GM19452 (cell line): Measurements from ENCODE around the gene ARHGAP12.

ENCODE experiments used
- ATAC-seq: cut with Tn5 transposase; IDR thresholded peaks from one replicate; pipeline ENCODE4 v1.9.1; 2021; ENCODE audit not compliant: unreplicated experiment

The ARHGAP12 gene

DNA sequence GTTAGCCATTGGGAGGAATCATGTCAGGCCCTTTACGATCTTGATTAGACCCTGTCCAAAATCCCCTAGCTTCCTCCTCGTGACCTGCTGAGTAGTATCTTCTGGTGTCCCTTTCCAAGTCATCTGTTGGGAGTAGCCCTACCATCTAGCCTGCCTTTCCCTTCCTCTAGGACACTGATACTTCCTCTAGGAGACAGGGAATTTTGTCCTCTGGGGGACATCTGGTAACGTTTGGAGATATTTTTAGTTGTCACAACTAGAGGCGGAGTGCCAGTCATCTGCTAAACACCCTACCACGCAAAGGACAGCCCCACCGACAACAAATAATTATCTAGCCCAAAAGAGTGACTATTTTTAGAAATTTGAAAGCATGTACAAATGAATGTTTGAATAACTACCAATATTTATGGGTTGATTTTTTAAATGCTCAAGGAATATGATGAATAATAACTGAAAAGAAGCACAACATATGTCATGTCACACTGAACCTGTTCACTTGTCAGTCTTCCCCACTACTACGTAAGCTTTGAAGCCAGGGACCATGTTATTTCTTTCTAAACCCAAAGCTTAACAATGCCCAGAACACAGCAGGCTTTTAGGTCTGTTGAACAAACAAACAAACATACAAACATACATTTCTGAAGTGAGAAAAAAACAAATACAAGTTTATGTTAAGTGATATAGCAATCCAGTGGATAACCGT lies 105.9 kb downstream of the ARHGAP12 start:
- ATAC-seq: no peak

DNA sequence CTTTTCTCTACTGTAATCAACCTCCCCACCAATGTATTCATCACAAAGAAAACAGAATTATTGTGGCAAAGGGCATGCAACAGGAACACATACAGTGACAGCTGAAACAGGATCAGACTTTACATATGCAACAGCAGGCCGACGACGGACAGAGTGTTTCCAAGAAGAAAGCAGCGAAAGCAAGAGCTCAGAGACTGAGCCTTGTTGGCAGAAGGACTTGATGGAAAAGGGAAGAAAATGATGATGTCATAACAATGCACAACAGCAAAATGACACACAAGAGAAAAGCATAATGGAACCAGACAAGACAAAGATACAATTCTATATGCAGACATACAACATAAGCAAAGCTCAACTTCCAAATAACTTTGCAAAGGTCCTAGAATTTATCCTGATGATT lies 106.5 kb downstream of the ARHGAP12 start:
- ATAC-seq: no peak

DNA sequence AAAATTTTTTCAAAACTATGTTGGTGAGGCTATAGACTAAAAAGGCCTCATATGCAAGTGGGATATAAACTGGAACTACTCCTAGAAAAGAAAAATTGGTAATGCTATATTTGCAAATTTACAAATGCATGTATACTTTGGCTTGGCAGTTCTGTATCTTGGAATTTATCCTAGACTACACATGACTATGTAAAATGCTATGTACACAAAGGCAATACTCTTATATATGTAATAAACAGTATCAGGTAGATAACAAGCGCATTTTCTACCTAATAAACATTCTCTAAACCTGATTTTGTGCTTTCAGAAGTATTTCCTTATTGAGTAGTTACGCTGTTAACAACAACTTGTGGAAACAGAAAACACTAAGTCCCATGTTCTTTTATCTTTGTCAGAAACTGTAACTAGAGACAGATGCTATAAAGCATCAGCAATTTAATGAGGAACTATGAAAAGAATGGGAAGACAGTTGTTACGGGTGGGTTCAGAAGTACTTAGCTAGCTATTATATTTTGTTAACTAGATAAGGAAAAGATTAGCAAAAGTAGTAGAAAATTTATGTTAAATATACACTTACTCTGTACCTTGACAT lies 107.8 kb downstream of the ARHGAP12 start:
- ATAC-seq: no peak

DNA sequence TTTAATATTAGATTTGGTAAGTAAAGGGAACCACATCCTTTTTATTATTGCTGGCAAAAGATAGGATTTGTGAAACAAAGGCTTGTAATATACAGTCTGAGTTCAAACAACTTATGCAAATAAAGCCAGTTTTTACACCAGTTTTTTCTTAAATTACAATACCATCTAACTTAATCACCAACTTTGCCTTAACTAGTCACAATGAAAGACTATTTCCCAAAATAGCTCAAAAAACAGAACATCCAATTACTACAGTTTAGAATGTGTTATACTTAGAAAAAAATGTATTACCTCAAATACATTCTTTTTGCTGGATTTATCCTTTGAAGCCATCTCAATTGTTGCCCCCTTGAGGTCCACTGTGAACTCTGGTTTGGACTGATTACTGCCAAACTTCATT lies 108.5 kb downstream of the ARHGAP12 start:
- ATAC-seq: no peak

GRCh38 chr10:31819391-31819820 lies 109.2 kb downstream of the ARHGAP12 start:
- no peak for ATAC-seq

- no peak for ATAC-seq
Observed at GRCh38 chr10:31816318-31816717, 112.3 kb downstream of the ARHGAP12 start.

DNA sequence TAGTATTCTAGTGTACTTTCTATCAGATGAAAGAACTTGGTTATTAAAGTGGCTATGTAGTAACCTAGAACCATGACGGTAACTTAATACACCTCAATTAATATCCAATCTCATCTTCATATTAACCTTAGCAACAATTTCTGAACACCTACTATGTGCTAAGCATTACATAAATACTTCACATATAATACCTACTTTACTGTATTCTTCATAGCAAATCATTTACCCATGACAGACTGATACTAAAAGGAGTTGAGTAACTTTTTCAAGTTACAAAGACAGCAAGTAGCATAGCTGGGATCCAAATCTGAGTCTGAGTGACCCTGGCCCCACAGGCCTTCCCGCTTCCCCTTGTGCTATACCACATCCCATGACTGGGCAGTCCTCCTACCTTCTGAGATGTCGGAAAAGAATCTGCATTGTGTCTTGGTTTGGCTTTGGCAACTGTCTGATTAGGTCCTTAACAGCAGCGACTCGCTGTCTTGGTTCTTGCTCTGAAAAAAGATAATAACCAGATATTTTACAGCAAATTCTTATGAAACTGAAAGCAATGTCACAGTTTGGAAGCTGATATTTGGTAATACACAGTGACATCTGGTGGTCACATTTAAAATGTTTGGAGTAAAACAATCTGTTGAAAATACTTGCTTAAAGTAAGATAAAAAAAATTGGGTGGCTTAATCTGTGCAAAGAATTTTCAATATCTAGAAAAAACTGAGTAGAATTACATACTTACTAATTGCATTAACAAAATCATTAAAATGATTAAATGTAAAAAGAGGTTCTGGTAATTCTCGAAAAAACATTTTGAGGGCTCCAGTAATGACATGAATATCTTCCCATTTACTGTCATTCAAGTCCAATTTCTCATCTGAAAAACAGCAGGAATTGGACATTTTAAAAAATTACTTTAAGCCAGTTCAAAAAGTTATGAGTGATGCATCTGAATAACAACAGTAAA lies 120.1 kb downstream of the ARHGAP12 start:
- ATAC-seq: peak; percentile 58

DNA sequence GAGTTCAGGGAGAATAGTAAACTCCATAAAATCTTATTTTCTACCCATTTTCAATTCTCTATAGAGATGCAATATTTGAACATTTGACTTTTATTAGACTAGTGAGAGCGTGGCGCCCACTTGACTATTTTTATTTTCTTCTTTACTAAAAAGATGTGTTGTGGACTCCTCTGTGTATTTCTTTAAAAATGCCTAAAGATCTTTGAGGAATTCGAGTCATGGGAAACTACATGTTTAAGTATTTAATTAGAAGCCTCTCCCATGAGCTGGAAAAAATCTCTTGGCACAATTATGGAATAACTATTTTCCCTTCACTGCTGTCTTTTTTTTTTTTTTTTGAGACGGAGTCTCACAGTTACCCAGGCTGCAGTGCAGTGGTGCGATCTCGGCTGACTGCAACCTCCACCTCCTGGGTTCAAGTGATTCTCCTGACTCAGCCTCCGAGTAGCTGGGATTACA lies 124.2 kb downstream of the ARHGAP12 start:
- no peak for ATAC-seq

DNA sequence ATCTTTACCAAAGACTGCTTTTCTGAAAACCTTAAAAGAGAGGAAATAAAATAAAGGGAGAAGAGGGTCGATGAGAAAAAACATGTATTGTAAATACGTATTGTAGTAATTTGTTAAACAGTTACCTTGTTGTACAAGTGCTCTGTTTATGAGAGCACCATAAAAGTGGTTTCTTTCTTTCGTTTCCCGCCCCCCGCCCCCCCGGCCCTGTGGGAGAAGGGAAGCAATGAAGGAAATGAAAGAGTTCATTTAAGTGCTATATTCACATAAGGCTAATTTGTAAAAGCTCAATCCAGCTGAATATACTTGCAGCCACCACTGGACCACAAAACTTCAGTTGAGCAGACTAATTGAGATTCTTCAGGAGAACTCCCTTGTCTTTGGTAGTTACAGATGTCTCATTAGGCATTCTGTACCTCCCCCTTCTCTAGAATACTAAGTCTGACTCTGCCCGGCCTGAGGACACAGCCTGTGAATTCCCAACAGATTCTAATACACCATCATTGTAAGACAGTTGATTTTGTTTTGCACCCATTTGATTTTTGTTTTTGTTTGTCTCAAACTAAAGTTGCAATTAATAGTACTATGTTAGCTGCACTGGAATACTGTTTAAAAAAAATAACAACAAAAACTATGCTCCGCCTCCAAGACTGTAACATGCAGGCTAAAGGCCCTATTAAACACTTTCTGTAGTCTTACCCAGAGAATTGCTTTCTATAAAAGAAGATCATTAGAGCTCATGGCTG lies 124.9 kb downstream of the ARHGAP12 start:
- ATAC-seq: no peak

- ATAC-seq: no peak
Observed at GRCh38 chr10:31799181-31799580, 129.4 kb downstream of the ARHGAP12 start.

DNA sequence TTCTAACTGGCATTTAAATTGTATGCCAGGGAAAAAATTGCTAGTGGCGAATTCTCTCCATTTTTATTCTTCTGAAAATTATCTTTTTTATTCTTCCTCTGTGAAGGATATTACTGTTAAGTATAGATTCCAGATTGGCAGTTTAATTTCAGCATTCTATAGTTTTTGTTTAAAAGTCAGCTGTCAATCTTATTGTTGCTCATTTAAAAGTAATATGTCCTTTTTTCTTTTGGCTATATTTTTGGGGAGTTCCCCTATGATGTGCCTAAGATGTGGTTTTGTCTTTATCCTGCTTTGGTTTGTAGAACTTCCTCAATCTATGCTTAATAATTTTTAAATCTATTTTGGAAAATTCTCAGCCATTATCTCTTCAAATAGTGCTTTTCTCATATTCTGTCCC lies 135.9 kb downstream of the ARHGAP12 start:
- no peak for ATAC-seq

DNA sequence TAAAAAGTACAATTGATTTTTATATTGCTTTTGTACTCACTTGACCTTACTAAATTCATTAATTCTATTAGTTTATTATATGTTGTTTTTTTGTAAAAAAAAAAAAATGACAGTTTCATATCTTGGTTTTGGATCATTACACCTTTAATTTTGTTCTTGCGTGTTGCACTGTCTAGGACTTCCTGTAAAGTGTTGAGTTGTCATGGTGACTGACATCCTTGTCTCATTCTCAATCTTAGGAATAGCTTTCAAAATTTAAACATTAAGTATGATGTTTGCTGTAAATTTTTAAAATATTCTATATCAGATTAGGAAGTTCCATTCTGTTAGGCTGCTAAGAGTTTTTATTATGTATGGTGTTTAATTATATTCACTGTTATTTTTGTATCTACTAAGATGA lies 139.1 kb downstream of the ARHGAP12 start:
- ATAC-seq: no peak

DNA sequence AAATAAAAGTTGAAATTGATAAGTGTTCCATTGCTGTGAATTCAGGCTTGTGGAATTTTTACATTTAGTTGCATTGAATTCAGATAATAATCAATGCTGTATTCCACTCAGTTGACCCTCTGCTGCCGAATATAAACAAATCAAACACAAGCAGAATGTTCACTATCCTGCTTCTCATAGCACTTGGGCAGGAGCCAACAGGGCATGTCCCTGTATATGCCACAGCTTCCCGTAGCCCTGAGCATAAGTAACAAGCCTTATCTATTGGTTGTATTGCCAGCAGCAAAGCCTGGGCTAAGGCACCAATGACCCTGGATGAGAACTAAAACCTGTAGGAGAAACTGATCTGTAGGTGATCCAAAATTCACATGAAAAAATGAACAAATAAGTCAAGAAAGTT lies 145.9 kb downstream of the ARHGAP12 start:
- no peak for ATAC-seq

- ATAC-seq: no peak
Observed at GRCh38 chr10:31780717-31781116, 147.9 kb downstream of the ARHGAP12 start.

GRCh38 chr10:31778627-31779026 lies 150.0 kb downstream of the ARHGAP12 start:
- no peak for ATAC-seq

- no peak for ATAC-seq
Observed at GRCh38 chr10:31776159-31776558, 152.5 kb downstream of the ARHGAP12 start.

DNA sequence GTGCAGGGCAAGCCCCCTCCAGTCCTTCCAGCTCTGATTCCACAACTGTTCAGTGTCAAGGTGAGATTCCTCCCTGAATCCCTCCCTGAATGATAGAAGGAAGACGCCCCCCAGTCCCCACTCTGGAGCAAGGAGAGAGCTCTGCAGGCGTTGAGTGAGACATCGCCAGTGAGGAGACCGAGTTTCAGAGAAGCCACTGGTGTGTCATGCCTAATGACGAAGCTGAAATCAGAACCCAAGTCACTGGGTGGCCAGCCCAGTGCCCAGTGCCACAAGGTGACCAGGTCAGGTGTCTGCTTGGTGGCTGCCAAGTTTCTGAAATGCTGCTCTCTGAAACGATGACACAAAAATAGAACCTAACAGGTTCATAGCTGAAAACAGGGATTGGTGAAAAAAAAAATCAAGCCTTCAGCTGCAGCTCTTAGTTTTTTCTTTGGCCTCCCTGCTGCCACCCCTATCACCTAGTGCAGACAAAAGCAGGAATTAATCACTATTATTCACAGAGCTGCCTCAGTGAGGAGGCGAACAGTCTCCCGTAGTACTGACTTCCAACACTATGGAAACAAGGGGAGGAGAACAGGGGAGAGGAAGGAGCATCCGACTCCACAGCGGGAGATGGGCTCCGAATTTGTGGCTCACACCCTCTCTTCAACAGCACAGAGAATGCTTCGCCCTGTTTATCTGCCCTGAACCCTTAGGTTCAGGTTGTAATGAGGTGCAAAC lies 153.5 kb downstream of the ARHGAP12 start:
- ATAC-seq: no peak

- ATAC-seq: no peak
Observed at GRCh38 chr10:31774299-31774900, 154.2 kb downstream of the ARHGAP12 start.

DNA sequence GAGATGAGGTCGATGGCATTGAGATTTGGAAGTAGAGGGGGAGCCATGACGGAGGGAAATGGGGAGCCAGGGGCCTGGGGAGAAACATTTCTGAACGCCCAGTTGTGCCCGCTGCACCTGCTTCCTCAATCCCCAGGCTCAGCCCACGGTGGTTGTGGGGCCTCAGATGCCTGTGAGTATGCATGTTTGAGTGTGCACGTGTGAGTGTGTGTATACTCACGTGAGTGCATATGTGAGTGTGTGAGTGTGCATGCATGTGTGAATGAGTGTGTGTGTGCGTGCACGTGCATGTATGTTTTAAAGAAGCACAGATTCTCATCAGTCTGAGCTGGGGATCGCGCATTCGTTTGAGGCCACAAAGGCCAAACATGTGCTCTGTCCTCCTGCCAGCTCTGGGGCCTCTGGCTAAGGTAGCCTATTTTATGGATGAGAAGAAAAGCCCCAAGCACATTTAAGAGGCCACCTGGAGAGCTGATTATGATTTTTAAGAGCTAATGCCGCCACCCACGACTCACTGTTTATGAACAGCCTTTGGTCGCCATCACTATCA lies 154.8 kb downstream of the ARHGAP12 start:
- no peak for ATAC-seq
